GM12872 (cell line): ENCODE results near the gene PIN1.

ENCODE experiments used
- CTCF ChIP-seq: IDR thresholded peaks from 3 replicates; pipeline ENCODE4 v1.5.1; 2011; ENCODE audit warnings: low read depth, mild to moderate bottlenecking, low read length, moderate library complexity; ENCODE audit not compliant: insufficient read depth

PIN1 gene

DNA sequence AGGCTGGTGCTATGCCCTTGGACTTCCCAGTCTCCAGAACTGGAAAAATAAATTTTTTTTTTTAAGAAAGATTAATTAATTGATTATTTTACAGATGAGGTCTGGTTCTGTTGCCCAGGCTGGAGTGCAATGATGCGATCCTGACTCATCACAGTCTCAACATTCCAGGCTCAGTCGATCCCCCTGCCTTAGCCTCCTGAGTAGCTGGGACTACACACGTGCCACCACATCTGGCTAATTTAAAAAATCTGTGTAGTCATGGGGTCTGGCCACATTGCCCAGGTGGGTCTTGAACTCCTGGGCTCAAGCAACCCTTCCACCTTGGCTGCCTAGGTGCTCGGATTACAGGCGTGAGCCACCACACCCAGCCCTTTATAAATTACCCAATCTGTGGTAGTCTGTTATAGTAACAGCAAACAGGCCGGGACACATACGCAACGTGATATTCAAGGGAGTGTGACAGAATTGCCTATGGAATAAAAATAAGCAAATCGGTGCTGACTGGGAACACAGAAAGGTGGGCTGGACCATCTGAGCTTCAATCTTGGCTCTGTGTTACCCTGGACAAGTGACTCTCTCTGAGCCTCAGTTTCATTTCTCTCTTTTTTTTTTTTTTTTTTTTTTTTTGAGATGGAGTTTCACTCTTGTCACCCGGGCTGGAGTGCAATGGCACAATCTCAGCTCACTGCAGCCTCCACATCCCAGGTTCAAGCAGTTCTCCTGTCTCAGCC lies 42.8 kb downstream of the PIN1 start:
- TF ChIP-seq CTCF, result no peak

- TF ChIP-seq CTCF, result no peak
Observed at GRCh38 chr19:9878511-9879196, 43.5 kb downstream of the PIN1 start.

DNA sequence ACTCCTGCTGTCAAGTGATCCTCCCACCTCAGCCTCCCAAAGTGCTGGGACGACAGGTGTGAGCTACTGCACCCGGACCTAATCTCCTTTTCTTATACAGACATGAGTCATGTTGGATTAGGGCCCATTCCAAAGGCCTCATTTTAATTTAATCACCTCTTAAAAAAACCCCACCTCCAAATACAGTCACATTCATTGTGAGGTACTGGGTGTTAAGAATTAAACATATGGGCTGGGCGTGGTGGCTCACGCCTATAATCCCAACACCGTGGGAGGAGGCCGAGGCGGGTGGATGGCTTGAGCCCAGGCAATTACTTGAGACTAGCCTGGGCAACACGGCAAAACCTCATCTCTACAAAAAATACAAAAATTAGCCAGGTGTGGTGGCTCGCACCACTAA lies 46.6 kb downstream of the PIN1 start:
- no peak for TF ChIP-seq CTCF

GRCh38 chr19:9883231-9883758 lies 48.2 kb downstream of the PIN1 start:
- no peak for TF ChIP-seq CTCF

DNA sequence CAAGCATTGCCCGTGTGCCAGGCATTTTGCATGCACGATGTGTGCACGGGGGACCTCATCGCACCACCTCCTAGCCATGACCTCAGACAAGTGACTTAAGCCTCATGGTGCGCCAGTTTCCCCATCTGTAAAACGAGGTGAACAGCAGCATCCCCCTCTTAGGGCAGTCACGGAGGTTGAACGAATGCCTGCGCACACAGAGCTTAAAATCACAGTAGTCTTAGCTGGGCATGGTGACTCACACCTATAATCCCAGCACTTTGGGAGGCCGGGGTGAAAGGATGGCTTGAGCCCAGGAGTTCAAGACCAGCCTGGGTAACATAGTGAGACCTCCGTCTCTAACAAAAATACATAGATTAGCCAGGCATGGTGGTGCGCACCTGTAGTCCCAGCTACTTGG lies 48.6 kb downstream of the PIN1 start:
- no peak for TF ChIP-seq CTCF

DNA sequence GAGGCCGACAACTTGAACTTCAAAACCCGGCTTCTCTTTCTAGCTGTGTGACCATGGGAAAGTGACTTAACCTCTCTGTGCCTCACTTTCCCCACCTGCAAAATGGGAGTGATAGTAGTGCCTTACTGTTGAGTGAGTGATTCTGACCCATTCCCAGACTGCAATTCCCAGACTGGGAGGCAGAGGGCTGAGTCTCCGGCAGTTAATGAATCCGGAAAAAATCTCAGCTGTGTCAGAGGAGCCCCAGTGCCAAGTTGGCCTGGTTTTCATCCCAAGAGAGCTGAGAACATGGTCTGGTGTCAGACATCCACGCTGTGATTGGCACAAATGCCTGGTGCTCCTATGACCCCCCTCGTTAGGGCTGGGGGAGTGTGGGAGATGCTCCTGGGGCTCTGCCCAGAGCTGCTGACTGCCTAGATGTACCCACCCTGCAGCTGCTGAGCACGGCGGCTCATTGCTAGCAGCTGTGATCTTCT lies 50.0 kb downstream of the PIN1 start:
- no peak for TF ChIP-seq CTCF

DNA sequence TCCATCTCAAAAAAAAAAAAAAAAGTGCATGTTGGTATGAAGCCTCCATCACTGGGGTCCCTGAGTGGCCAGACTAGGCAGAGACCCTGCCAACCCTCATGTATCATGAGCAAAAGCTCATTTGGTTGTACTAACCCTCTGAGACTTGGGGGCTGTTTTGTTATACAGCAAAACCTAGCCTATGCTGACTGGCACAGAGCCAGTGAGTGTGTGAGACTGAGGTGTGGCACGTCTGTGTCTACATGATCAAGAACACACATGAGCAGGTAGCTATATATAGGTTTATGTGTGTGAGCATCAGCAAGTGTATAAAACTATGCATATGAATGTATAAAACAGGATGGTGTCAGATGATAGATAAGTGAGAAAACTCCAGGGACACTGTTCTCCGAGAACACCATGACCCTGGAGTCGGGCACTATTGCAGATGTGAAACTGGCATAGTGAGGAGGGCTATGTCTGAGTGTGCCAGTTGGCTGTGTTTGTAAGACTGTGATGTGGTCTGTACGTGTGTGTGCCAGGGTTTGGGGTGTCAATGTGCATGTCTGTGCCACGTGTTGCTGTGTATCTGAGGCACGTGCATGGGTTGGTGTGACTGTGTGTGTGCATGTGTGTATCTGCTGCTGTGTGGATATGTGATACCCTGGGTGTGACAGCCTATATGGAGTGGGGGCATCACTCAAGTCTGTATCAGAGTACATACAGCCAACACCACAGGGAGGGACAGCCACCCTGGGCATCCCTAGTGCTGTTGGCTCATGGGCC lies 56.7 kb downstream of the PIN1 start:
- TF ChIP-seq CTCF, result no peak
